Thoracic aorta endothelial cell (primary cell): Measurements from ENCODE around the gene FAM83E. TPM values are rescaled to one million over a fixed set of nuclear protein-coding genes. Genes with fewer than 3 reads are reported as not detected.

ENCODE experiments used
- total RNA-seq: library from RNA; depleted of rRNA; stranded (reverse); fragments of >200 nt; gene quantifications from 2 replicates; pipeline ENCODE4 v1.2.3, GENCODE V29; 2012

FAM83E gene
- total RNA-seq: 0.27 and 0.57 TPM in 2 replicates

GRCh38 chr19:48614436-48615230, at the start of gene FAM83E:
TSS of gene FAM83E (minus strand) at chr19:48615076. CDS start at chr19:48613372, 1,704 bp downstream.

GRCh38 chr19:48646001-48646721, 31.3 kb upstream of the FAM83E start, which contains the start of gene CA11:
TSS of gene CA11 (minus strand) at chr19:48646187. CDS start at chr19:48645632, 555 bp downstream.

GRCh38 chr19:48636859-48637448, 22.1 kb upstream of the FAM83E start, which contains the start of gene DBP:
TSS of gene DBP (minus strand) at chr19:48637379. CDS start at chr19:48636994, 385 bp downstream.

GRCh38 chr19:48618916-48619691, 4.2 kb upstream of the FAM83E start, which contains the start of the genes RPL18 and SPHK2:
TSS of gene RPL18 (minus strand) at chr19:48619178. CDS start at chr19:48619143, 35 bp downstream.
TSS of gene SPHK2 (plus strand) at chr19:48619506. CDS start at chr19:48620515, 1,009 bp downstream.

GRCh38 chr19:48606463-48607358, 8.2 kb downstream of the FAM83E start, which contains the start of gene SPACA4:
TSS of gene SPACA4 (plus strand) at chr19:48606742. CDS start at chr19:48606979, 237 bp downstream.

Other genes with a start within 250 kb of the FAM83E start
- gene KDELR1, start 223.5 kb downstream of the FAM83E start, total RNA-seq: 80.3 and 101 TPM in 2 replicates
- 0.40 and 0.57 TPM in 2 replicates for gene GRIN2D, start 221.4 kb downstream of the FAM83E start, total RNA-seq
- 48.3 and 54.2 TPM in 2 replicates for gene GRWD1, start 169.1 kb downstream of the FAM83E start, total RNA-seq
- 0.57 and 0.66 TPM in 2 replicates for gene KCNJ14, start 159.5 kb downstream of the FAM83E start, total RNA-seq
- 65.1 and 96.0 TPM in 2 replicates for gene CYTH2, start 145.7 kb downstream of the FAM83E start, total RNA-seq
- gene LMTK3, start 103.2 kb downstream of the FAM83E start, total RNA-seq: under 0.01 and 0.22 TPM in 2 replicates
- gene SULT2B1, start 62.9 kb downstream of the FAM83E start, total RNA-seq: not detected in 2 replicates
- not detected in 2 replicates for gene SPACA4, start 8.3 kb downstream of the FAM83E start, total RNA-seq
- gene RPL18, start 4.1 kb upstream of the FAM83E start, total RNA-seq: 1,558 and 1,662 TPM in 2 replicates
- 11.3 and 11.7 TPM in 2 replicates for gene SPHK2, start 4.4 kb upstream of the FAM83E start, total RNA-seq
- 0.80 and 1.3 TPM in 2 replicates for gene DBP, start 22.3 kb upstream of the FAM83E start, total RNA-seq
- gene CA11, start 31.1 kb upstream of the FAM83E start, total RNA-seq: 0.27 and 1.2 TPM in 2 replicates
- not detected in 2 replicates for gene NTN5, start 57.9 kb upstream of the FAM83E start, total RNA-seq
- gene FUT2, start 80.9 kb upstream of the FAM83E start, total RNA-seq: not detected in 2 replicates
- gene MAMSTR, start 104.6 kb upstream of the FAM83E start, total RNA-seq: 0.27 and 0.43 TPM in 2 replicates
- 59.7 and 82.9 TPM in 2 replicates for gene RASIP1, start 125.5 kb upstream of the FAM83E start, total RNA-seq
- 0.40 and 0.43 TPM in 2 replicates for gene IZUMO1, start 131.8 kb upstream of the FAM83E start, total RNA-seq
- 5.5 and 7.2 TPM in 2 replicates for gene FUT1, start 137.6 kb upstream of the FAM83E start, total RNA-seq
- gene FGF21, start 140.4 kb upstream of the FAM83E start, total RNA-seq: not detected in 2 replicates
- gene BCAT2, start 196.0 kb upstream of the FAM83E start, total RNA-seq: 34.8 and 44.5 TPM in 2 replicates
- 2.7 and 6.2 TPM in 2 replicates for gene HSD17B14, start 221.4 kb upstream of the FAM83E start, total RNA-seq